IMR-90 (cell line): ENCODE data around the gene FCRLB. TPM values are rescaled to one million over a fixed set of nuclear protein-coding genes. Genes with fewer than 3 reads are reported as not detected.

ENCODE experiments used
- ATAC-seq: fragments of 200-7000 bp; cut with Tn5 transposase; 2 replicates; pipeline ENCODE4 v1.9.1; 2020; ENCODE audit warnings: low read depth, mild to moderate bottlenecking, moderate library complexity
- BruUV-seq: library from RNA; stranded (reverse); fragments of 400-500 nt; replicated peaks from 2 replicates; lab custom pipeline; 2021; lab: Mats Ljungman, UMichigan
- CTCF ChIA-PET: fragments of 300-600 bp; formaldehyde crosslinking; extraction: SDS; loops from one replicate; lab custom pipeline; 2021; ENCODE audit warnings: antibody characterized with exemption; lab: Yijun Ruan, JAX
- POLR2A ChIA-PET: fragments of 300-600 bp; sonication (Branson Sonifier 250); formaldehyde crosslinking; loops from one replicate; lab custom pipeline; 2022; ENCODE audit warnings: antibody characterized with exemption; ENCODE audit not compliant: unreplicated experiment; lab: Charles Lee
- DNase-seq: peaks from one replicate; pipeline ENCODE4 v3.0.0; 2013
- H2AFZ ChIP-seq: replicated peaks from 2 replicates; pipeline ENCODE3; 2013; ENCODE audit warnings: low read length, mild to moderate bottlenecking; ENCODE audit not compliant: poor library complexity
- H2AK5ac ChIP-seq: 2 replicates; pipeline ENCODE4 v1.6.1; 2013; ENCODE audit warnings: low read depth, low read length, inconsistent platforms
- H2AK9ac ChIP-seq: replicated peaks from 2 replicates; pipeline ENCODE3; 2013; ENCODE audit warnings: mild to moderate bottlenecking, low read depth, low read length, moderate library complexity; ENCODE audit not compliant: poor library complexity
- H2BK120ac ChIP-seq: 2 replicates; pipeline ENCODE4 v1.6.1; 2013; ENCODE audit warnings: low read depth, low read length, inconsistent platforms
- H2BK15ac ChIP-seq: 3 replicates; pipeline ENCODE4 v1.6.1; 2013; ENCODE audit warnings: low read depth, low read length, inconsistent platforms
- H2BK20ac ChIP-seq: 2 replicates; pipeline ENCODE4 v1.6.1; 2013; ENCODE audit warnings: low read depth, mild to moderate bottlenecking, inconsistent platforms, low read length, moderate library complexity
- H2BK5ac ChIP-seq: 2 replicates; pipeline ENCODE4 v1.6.1; 2013; ENCODE audit warnings: mild to moderate bottlenecking, low read depth, low read length, inconsistent platforms; ENCODE audit not compliant: poor library complexity, severe bottlenecking
- H3K14ac ChIP-seq: replicated peaks from 2 replicates; pipeline ENCODE4 v1.6.1; 2013; ENCODE audit warnings: low read depth, low read length, inconsistent platforms
- H3K18ac ChIP-seq: 2 replicates; pipeline ENCODE4 v1.6.1; 2013; ENCODE audit warnings: low read depth, low read length, control low read depth
- H3K23ac ChIP-seq: 2 replicates; pipeline ENCODE4 v1.6.1; 2013; ENCODE audit warnings: low read depth, low read length, inconsistent platforms
- H3K27ac ChIP-seq: 2 replicates; pipeline ENCODE4 v1.5.1; 2013; ENCODE audit warnings: mild to moderate bottlenecking, control low read depth, low read length; ENCODE audit not compliant: insufficient read depth
- H3K27me3 ChIP-seq: 2 replicates; pipeline ENCODE4 v1.6.1; 2013; ENCODE audit warnings: low read length; ENCODE audit not compliant: control insufficient read depth, insufficient read depth
- H3K36me3 ChIP-seq: 2 replicates; pipeline ENCODE4 v1.6.1; 2013; ENCODE audit warnings: low read length, mixed read lengths; ENCODE audit not compliant: control insufficient read depth, insufficient read depth
- H3K4ac ChIP-seq: 2 replicates; pipeline ENCODE4 v1.6.1; 2013; ENCODE audit warnings: low read depth, low read length, inconsistent platforms
- H3K4me1 ChIP-seq: 2 replicates; pipeline ENCODE4 v1.6.1; 2013; ENCODE audit warnings: low read length, mixed read lengths; ENCODE audit not compliant: control insufficient read depth, insufficient read depth
- H3K4me2 ChIP-seq: 2 replicates; pipeline ENCODE4 v1.6.1; 2013; ENCODE audit warnings: low read depth, mild to moderate bottlenecking, control low read depth, low read length, moderate library complexity
- H3K4me3 ChIP-seq: 2 replicates; pipeline ENCODE4 v1.5.1; 2013; ENCODE audit warnings: low read depth, mild to moderate bottlenecking, control low read depth, low read length, moderate library complexity; ENCODE audit not compliant: insufficient read depth
- H3K56ac ChIP-seq: 2 replicates; pipeline ENCODE4 v1.6.1; 2013; ENCODE audit warnings: low read length, inconsistent platforms; ENCODE audit not compliant: insufficient read depth; ENCODE audit errors: extremely low read depth
- H3K79me1 ChIP-seq, 2 experiments: 2 replicates each; pipeline ENCODE4 v1.6.1; 2013; ENCODE audit warnings: low read length in 2 of 2, inconsistent platforms in 1 of 2, low read depth in 1 of 2
- H3K9ac ChIP-seq: 2 replicates; pipeline ENCODE4 v1.6.1; 2013; ENCODE audit warnings: low read depth, low read length, control low read depth
- H3K9me1 ChIP-seq: 2 replicates; pipeline ENCODE4 v1.6.1; 2013; ENCODE audit warnings: low read length, inconsistent platforms; ENCODE audit not compliant: insufficient read depth
- H3K9me3 ChIP-seq: 2 replicates; pipeline ENCODE4 v1.6.1; 2013; ENCODE audit warnings: low read length; ENCODE audit not compliant: control insufficient read depth, insufficient read depth
- H4K20me1 ChIP-seq: 2 replicates; pipeline ENCODE4 v1.6.1; 2013; ENCODE audit warnings: low read length, inconsistent platforms; ENCODE audit not compliant: insufficient read depth
- H4K5ac ChIP-seq: 2 replicates; pipeline ENCODE4 v1.6.1; 2013; ENCODE audit warnings: mild to moderate bottlenecking, low read depth, low read length, control low read depth
- H4K8ac ChIP-seq, 2 experiments: 2 replicates each; pipeline ENCODE4 v1.6.1; 2013; ENCODE audit warnings: low read depth in 2 of 2, low read length in 2 of 2, control low read depth in 1 of 2, inconsistent platforms in 1 of 2
- H4K91ac ChIP-seq: 2 replicates; pipeline ENCODE4 v1.6.1; 2013; ENCODE audit warnings: low read depth, low read length, inconsistent platforms; ENCODE audit not compliant: insufficient read depth
- BHLHE40 ChIP-seq: fragments of 150-350 bp; IDR thresholded peaks from 2 replicates; pipeline ENCODE4 v1.6.1; 2016; ENCODE audit warnings: mild to moderate bottlenecking, low read depth, low read length
- CHD1 ChIP-seq: IDR thresholded peaks from 2 replicates; pipeline ENCODE4 v1.6.1; 2012; ENCODE audit warnings: low read depth, low read length, improper control_type of control experiment
- MAFK ChIP-seq: IDR thresholded peaks from 2 replicates; pipeline ENCODE4 v1.6.1; 2012; ENCODE audit warnings: low read depth, low read length, improper control_type of control experiment
- NFE2L2 ChIP-seq: fragments of 150-350 bp; IDR thresholded peaks from 2 replicates; pipeline ENCODE4 v1.6.1; 2016; ENCODE audit warnings: low read depth, mild to moderate bottlenecking, low read length
- RCOR1 ChIP-seq: IDR thresholded peaks from 2 replicates; pipeline ENCODE4 v1.6.1; 2012; ENCODE audit warnings: mild to moderate bottlenecking, low read length, improper control_type of control experiment; ENCODE audit not compliant: insufficient replicate concordance
- RFX5 ChIP-seq: IDR thresholded peaks from 2 replicates; pipeline ENCODE4 v1.8.0; 2012; ENCODE audit warnings: low read depth, mild to moderate bottlenecking, low read length, moderate library complexity
- SMC3 ChIP-seq: fragments of 150-350 bp; IDR thresholded peaks from 2 replicates; pipeline ENCODE4 v1.6.1; 2016; ENCODE audit warnings: low read depth, mild to moderate bottlenecking, antibody characterized with exemption, low read length, moderate library complexity
- WGBS, 2 experiments: methylation state at CpG; one replicate each; pipeline versions ENCODE4 v1.1.5 to v1.1.7; 2013; ENCODE audit warnings: missing lambda C conversion rate in 2 of 2; ENCODE audit not compliant: insufficient read length in 1 of 2; ENCODE audit errors: extremely low coverage in 2 of 2; 5-methylcytosine and 5-hydroxymethylcytosine counted together
- dilution Hi-C: fragments of 300-500 bp; cut with HindIII; formaldehyde crosslinking; loops from one replicate; pipeline ENCODE4 v1.14.3; 2018; ENCODE audit warnings: low sequenced_read_pairs; ENCODE audit not compliant: unreplicated experiment
- in situ Hi-C: fragments of 300-500 bp; cut with MboI; formaldehyde crosslinking; loops from 3 replicates; pipeline ENCODE4 v1.14.3; 2019; ENCODE audit warnings: low sequenced_read_pairs, inconsistent platforms, mixed read lengths
- intact Hi-C: fragments of 100-400 bp; cut with micrococcal nuclease; formaldehyde crosslinking; loops from 2 replicates; pipeline ENCODE4 v1.10.0; 2022
- polyA plus RNA-seq, 3 experiments: library from polyadenylated mRNA; depleted of rRNA; stranded (reverse); fragments of >200 nt; gene quantifications; 2 replicates each; pipeline ENCODE4 v1.2.3, GENCODE V29; 2012; ENCODE audit warnings: low replicate concordance in 1 of 3
- total RNA-seq: library from RNA; depleted of rRNA; stranded (reverse); fragments of >200 nt; gene quantifications from 2 replicates; pipeline ENCODE4 v1.2.3, GENCODE V29; 2012
- TF ChIP-seq, protein P1 (sequence below): fragments of 150-350 bp; IDR thresholded peaks from 2 replicates; pipeline ENCODE4 v1.6.1; 2016; ENCODE audit warnings: low read depth, mild to moderate bottlenecking, low read length, moderate library complexity, borderline replicate concordance
- TF ChIP-seq, protein P2 (sequence below): fragments of 150-350 bp; IDR thresholded peaks from 2 replicates; pipeline ENCODE4 v1.6.1; 2017; ENCODE audit warnings: mild to moderate bottlenecking, antibody characterized with exemption, low read length, low read depth

The FCRLB gene
- total and polyA plus RNA-seq, 2 of the 4 experiments (the other 2 are of a cell fraction) = 0.90 to 2.2 TPM

GRCh38 chr1:161735837-161736236, 14.5 kb downstream of the FCRLB start:
- Histone ChIP-seq H3K4me1 (peaks cover 5% of the 10 kb centered on the region), H2BK5ac (peak overlapping the region; percentile 71), H3K27me3 (no peaks in the 10 kb centered on the region), H3K9ac (no peak overlapping the region), H3K56ac (no peak overlapping the region), H3K4me3 (no peak overlapping the region), H3K36me3 (no peaks in the 10 kb centered on the region), H3K14ac (peak overlapping the region; percentile 95; the same call in 1 of the 2 replicates), H4K8ac (0 out of 4 replicates have a peak overlapping the region, but pooled peaks have one; percentile 5 to 55), H4K20me1 (no peaks in the 10 kb centered on the region), H3K4ac (peak overlapping the region; percentile 89; the same call in 1 of the 2 replicates), H3K18ac (0 out of 2 replicates have a peak overlapping the region, but pooled peaks have one; percentile 79), H3K27ac (no peak overlapping the region), H3K9me3 (no peaks in the 10 kb centered on the region), H2BK15ac (peak overlapping the region; percentile 40; the same call in 1 of the 3 replicates), H4K5ac (no peak overlapping the region), H2AK5ac (no peak overlapping the region), H3K4me2 (no peak overlapping the region), H3K23ac (no peak overlapping the region), H2AFZ (no peak overlapping the region), H3K79me1 (no peaks in the 10 kb centered on the region), H2BK20ac (peak overlapping the region; percentile 85; the same call in 1 of the 2 replicates), H4K91ac (no peak overlapping the region; the same call in 1 of the 2 replicates), H2AK9ac (no peak overlapping the region), H2BK120ac (peak overlapping the region; percentile 91), H3K9me1 (peaks cover 5% of the 10 kb centered on the region)
- no TSS peak for BruUV-seq
- dilution Hi-C loops = no loop called here
- DNase-seq (no peak), ATAC-seq (no peak)
- TF ChIP-seq SMC3 (no peak), MAFK (no peak), NFE2L2 (no peak), BHLHE40 (no peak), RFX5 (no peak), CHD1 (no peak), RCOR1 (no peak)
- TF ChIP-seq, protein P1, sequence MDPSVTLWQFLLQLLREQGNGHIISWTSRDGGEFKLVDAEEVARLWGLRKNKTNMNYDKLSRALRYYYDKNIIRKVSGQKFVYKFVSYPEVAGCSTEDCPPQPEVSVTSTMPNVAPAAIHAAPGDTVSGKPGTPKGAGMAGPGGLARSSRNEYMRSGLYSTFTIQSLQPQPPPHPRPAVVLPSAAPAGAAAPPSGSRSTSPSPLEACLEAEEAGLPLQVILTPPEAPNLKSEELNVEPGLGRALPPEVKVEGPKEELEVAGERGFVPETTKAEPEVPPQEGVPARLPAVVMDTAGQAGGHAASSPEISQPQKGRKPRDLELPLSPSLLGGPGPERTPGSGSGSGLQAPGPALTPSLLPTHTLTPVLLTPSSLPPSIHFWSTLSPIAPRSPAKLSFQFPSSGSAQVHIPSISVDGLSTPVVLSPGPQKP = no peak
- TF ChIP-seq, protein P2, sequence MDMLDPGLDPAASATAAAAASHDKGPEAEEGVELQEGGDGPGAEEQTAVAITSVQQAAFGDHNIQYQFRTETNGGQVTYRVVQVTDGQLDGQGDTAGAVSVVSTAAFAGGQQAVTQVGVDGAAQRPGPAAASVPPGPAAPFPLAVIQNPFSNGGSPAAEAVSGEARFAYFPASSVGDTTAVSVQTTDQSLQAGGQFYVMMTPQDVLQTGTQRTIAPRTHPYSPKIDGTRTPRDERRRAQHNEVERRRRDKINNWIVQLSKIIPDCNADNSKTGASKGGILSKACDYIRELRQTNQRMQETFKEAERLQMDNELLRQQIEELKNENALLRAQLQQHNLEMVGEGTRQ = no peak
- in situ Hi-C loops = loop anchor here (10.0 to 25.0 kb wide), 2 partner anchors 99 to 191 kb away; partner anchors contain the start of genes FCGR3A and FCGR3B
- ChIA-PET CTCF (interaction anchor here (1.1 kb wide), 1 partner anchor 9 kb away, joined by 3 read pairs; no protein-coding TSS in a partner anchor), POLR2A (no interaction called here)
- no CpG with 5 or more reads among the region's 3 CpGs for WGBS, 2 experiments
- intact Hi-C loops = loop anchor here (10.0 kb wide), 1 partner anchor 171 kb away; no protein-coding TSS in a partner anchor
